HG03280 (cell line): ENCODE data around the gene IFNA4.
"Not testable (repeated sequence)": the region's sequence is repeated elsewhere in the genome, so short reads cannot be mapped to it uniquely, and the experiment has no call there.

Experiments used
- ATAC-seq: cut with Tn5 transposase; IDR thresholded peaks from one replicate; pipeline ENCODE4 v1.9.1; 2021; ENCODE audit warnings: mild to moderate bottlenecking, moderate library complexity; ENCODE audit not compliant: unreplicated experiment

The IFNA4 gene

DNA sequence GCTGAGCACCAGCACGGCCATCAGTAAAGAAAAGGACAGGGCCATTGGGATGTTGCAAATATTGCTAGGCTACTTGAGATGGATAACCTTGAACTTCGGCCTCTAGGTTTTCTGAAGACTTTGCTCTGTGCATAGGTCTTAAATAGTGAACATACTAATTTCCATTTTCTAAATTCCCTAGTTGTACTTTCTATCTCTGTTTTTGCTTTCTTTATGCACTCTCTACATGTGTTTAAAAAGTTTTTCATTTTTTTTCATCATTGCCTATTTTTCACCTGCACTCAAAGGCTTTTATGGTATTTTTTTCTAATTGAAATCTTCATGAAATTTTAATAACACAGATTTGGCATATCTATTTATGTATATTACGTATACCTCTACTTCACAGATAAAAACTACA is at the start of gene IFNA4:
TSS of gene IFNA4 (minus strand) at position 101 of the 400 bp plus-strand sequence. CDS start at position 45, 56 bp downstream.
- not testable (repeated sequence) for ATAC-seq

DNA sequence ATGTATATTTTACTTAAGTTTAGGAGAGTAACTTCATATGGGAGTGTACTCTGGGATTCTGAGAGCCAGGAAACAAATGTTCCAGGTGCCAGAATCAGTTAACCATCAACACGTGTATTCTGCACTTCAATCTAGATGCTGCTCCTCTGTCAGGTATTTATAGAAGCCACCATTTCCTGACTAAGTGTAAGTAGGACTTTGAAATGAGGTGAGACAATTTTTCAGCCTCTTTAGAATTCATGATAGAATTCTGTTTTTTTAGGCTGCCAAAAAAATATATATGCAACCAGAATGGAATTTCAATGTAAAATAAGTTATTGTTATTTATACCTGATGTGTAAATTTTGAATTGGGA is 49.0 kb upstream of the IFNA4 start:
- ATAC-seq = not testable (repeated sequence)

DNA sequence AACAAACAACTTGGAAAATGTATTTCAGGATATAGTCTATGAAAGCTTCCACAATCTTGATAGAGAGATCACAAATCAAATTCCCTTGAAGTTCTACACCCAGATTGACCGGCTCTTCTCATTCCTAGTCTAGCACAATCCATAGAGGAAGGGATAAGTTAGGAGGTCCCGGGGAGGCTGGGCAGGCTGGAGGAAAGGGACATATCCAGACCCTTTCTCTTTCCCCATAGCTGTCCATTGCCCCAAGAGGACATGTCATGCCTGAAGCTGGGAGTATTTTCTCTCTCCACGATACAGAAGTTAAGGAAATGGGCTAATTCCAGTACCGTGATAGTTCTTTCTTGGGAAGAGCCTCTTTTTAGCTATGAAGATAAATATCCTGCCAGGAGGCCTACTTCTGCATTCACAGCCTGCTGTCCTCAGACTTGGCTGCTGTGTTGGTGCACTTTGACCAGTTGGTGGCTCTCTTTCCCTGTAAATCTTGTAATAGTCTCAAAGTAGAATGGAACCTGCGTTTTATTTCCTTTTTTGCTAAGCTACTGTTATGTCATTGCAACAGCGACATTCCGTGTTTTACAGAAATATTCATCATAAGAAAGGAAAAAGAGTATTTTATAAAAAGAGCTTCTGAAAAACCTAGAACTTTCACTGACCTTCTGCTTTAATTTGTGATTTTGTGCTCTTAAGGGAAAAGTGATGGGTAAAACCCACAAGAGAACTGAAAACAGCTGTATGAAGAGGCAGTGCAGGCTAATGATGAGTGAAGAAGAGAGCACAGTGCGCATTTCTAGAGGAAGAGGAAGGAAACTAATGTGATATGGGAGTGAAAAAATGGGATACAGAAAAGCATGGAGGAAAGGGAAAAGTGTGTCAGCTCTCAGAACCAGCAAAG is 48.3 kb upstream of the IFNA4 start:
- peak; percentile 72 for ATAC-seq

DNA sequence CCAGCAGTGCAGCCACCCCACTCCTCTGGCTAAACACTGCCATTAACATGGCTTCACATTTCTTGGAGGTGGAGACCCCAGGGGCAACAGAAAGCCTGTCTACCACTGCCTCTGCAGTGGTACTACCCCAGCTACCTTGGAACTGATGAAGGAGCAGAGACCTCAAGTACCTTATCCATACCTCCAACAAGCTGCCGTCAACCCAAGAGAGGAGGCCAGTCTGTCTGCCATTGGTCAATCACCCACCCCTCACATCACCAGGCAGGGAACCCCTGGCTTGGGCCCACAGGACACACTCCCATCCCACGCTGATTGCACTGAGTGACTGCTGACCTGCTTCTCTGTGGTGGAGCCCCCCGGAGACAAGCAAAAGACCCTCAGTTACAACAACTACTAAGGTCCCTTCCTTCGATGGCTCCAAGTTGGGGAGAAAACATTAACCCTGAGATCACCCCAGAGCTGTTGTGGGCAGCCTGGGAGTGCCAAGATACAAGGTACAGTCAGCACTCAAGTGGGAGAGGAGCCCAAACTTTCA is 46.8 kb upstream of the IFNA4 start:
- no peak for ATAC-seq

DNA sequence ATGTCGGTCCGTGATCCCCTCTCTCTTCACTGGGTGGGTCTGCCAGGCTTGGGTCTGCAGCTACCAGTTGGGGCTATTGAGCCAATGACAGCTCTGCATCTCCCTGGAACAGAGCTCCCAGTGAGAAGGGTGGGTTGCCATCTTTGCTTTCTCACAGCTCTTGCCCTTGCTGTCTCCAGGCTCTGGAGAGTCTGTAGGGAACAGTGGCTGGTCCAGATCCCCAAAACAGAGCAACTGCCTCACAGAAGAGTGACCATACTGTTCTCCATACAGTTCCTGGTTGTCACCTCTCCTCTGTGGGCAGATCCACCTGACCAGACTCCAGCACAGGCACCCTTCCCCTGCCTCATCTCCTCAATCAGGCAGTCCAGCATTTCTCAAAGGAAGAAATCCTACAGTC is 45.9 kb upstream of the IFNA4 start:
- ATAC-seq = no peak

DNA sequence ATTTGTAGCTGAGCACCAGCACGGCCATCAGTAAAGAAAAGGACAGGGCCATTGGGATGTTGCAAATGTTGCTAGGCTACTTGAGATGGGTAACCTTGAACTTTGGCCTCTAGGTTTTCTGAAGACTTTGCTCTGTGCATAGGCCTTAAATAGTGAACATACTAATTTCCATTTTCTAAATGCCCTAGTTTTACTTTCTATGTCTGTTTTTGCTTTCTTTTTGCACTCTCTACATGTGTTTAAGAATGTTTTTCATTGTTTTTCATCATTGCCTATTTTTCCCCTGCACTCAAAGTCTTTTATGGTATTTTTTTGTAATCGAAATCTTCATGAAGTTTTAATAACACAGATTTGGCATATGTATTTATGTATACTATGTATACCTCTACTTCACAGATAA is 40.7 kb upstream of the IFNA4 start, which contains the start of gene IFNA17:
TSS of gene IFNA17 (minus strand) at position 101 of the 400 bp plus-strand sequence. CDS start at position 52, 49 bp downstream.
- no peak for ATAC-seq

DNA sequence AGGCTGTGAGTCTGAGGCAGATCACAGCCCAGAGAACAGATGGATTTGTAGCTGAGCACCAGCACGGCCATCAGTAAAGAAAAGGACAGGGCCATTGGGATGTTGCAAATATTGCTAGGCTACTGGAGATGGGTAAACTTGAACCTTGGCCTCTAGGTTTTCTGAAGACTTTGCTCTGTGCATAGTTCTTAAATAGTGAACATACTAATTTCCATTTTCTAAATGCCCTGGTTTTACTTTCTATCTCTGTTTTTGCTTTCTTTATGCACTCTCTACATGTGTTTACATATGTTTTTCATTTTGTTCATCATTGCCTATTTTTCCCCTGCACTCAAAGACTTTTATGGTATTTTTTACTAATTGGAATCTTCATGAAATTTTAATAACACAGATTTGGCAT is 29.8 kb upstream of the IFNA4 start, which contains the start of gene IFNA16:
TSS of gene IFNA16 (minus strand) at position 101 of the 400 bp plus-strand sequence. CDS start at position 95, 6 bp downstream.
- ATAC-seq = not testable (repeated sequence)

DNA sequence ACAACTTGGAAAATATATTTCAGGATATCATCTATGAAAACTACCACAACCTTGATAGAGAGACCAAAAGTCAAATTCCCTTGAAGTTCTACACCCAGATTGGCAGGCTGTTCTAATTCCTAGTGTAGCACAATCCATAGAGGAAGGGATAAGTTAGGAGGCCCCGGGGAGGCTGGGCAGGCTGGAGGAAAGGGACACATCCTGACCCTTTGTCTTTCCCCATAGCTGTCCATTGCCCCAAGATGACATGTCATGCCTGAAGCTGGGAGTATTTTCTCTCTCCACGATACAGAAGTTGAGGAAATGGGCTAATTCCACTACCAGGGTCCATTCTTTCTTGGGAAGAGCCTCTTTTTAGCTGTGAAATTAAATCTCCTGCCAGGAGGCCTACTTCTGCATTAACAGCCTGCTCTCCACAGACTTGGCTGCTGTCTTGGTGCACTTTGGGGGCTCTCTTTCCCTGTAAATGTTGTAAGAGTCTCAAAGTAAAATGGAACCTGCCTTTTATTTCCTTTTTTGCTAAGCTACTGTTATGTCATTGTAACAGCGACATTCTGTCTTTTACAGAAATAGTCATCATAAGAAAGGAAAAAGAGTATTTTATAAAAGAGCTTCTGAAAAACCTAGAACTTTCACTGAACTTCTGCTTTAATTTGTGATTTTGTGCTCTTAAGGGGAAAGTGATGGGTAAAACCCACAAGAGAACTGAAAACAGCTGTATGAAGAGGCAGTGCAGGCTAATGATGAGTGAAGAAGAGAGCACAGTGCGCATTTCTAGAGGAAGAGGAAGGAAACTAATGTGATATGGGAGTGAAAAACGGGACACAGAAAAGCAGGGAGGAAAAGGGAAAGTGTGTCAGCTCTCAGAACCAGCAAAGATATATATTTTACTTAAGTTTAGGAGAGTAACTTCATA is 26.3 kb upstream of the IFNA4 start:
- ATAC-seq = peak; percentile 67

DNA sequence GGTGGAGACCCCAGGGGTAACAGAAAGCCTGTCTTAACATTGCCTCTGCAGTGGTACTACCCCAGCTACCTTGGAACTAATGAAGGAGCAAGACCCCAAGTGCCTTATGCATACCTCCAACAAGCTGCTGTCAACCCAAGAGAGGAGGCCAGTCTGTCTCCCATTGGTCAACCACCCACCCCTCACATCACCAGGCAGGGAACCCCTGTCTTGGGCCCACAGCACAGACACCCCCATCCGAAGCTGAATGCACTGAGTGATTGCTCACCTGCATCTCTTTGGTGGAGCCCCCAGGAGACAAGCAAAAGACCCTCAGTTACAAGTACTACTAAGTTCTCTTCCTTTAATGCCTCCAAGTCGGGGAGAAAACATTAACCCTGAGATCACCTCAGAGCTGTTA is 24.8 kb upstream of the IFNA4 start:
- not testable (repeated sequence) for ATAC-seq

DNA sequence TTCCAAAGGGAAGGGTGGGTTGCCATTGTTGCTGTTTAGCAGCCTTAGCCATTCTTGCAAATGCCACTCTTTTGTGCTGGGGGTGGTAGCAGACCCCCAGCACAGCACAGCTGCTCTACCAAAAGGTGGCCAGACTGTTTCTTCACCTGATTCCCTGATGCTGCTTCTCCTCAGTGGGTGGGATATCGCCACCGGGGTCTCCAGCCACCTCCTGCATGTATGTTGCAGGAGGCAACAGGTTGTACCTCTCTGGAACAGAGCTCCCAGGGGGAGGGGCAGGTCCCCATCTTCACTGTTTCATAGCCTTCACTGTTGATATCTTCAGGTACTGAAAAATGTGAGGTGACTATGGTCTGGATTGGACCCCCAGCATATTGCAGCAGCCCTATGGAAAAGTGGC is 23.4 kb upstream of the IFNA4 start:
- ATAC-seq = not testable (repeated sequence)

DNA sequence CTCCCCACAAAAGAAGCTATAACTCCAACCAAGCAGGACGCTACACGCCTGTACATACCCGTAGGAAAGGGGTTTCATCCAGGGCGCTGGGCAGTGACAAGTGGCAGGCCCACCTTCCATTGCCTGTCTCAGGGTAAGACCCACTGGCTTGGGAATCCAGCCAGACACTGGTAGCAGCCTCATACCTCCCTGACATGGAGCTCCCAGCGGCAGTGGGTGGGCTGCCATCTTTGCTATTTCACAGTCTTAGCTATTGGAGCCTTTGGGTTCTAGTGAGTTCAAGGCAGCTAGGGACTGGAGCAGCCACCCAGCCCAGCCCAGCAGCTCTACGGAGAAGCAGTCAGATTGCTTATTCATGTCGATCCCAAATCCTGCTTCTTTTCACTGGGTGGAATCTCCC is 22.9 kb upstream of the IFNA4 start:
- no peak for ATAC-seq

DNA sequence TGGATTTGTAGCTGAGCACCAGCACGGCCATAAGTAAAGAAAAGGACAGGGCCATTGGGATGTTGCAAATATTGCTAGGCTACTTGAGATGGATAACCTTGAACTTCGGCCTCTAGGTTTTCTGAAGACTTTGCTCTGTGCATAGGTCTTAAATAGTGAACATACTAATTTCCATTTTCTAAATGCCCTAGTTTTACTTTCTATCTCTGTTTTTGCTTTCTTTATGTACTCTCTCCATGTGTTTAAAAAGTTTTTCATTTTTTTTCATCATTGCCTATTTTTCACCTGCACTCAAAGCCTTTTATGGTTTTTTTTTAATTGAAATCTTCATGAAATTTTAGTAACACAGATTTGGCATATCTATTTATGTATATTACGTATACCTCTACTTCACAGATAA is 19.7 kb upstream of the IFNA4 start, which contains the start of gene IFNA10:
TSS of gene IFNA10 (minus strand) at position 101 of the 400 bp plus-strand sequence. CDS start at position 55, 46 bp downstream.
- not testable (repeated sequence) for ATAC-seq

DNA sequence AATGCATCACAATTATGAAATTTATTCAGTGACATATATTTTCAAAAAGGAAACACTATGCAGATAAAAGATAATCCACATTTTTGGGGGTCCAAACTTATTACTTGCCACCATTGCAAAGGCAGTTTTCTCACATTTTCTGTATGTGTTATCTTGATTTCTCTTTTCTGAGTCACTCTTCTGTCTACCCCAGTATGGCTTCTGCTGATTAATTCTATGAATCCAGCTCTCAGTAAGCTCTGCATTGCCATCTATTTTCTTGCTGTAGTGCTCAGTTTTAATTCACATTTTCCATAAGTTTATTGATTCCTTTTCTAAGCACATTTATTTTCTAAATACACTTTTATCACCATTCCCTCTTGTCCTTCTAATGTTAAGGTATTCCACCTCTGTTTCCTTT is 17.8 kb upstream of the IFNA4 start:
- no peak for ATAC-seq

DNA sequence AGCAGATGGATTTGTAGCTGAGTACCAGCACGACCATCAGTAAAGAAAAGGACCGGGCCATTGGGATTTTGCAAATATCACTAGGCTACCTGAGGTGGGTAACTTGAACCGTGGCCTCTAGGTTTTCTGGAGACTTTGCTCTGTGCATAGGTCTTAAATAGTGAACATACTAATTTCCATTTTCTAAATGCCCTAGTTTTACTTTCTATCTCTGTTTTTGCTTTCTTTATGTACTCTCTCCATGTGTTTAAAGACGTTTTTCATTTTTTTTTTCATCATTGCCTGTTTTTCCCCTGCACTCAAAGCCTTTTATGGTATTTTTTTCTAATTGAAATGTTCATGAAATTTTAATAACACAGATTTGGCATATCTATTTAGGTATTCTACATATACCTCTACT is 14.7 kb upstream of the IFNA4 start, which contains the start of gene IFNA7:
TSS of gene IFNA7 (minus strand) at position 101 of the 400 bp plus-strand sequence. CDS start at position 61, 40 bp downstream.
- not testable (repeated sequence) for ATAC-seq

DNA sequence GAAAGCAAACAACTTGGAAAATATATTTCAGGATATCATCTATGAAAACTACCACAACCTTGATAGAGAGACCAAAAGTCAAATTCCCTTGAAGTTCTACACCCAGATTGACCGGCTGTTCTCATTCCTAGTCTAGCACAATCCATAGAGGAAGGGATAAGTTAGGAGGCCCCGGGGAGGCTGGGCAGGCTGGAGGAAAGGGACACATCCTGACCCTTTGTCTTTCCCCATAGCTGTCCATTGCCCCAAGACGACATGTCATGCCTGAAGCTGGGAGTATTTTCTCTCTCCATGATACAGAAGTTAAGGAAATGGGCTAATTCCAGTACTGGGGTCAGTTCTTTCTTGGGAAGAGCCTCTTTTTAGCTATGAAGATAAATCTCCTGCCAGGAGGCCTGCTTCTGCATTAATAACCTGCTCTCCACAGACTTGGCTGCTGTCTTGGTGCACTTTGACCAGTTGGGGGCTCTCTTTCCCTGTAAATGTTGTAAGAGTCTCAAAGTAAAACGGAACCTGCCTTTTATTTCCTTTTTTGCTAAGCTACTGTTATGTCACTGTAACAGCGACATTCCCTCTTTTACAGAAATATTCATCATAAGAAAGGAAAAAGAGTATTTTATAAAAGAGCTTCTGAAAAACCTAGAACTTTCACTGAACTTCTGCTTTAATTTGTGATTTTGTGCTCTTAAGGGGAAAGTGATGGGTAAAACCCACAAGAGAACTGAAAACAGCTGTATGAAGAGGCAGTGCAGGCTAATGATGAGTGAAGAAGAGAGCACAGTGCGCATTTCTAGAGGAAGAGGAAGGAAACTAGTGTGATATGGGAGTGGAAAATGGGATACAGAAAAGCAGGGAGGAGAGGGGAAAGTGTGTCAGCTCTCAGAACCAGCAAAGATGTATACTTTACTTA is 7.7 kb upstream of the IFNA4 start:
- ATAC-seq = peak; percentile 88

DNA sequence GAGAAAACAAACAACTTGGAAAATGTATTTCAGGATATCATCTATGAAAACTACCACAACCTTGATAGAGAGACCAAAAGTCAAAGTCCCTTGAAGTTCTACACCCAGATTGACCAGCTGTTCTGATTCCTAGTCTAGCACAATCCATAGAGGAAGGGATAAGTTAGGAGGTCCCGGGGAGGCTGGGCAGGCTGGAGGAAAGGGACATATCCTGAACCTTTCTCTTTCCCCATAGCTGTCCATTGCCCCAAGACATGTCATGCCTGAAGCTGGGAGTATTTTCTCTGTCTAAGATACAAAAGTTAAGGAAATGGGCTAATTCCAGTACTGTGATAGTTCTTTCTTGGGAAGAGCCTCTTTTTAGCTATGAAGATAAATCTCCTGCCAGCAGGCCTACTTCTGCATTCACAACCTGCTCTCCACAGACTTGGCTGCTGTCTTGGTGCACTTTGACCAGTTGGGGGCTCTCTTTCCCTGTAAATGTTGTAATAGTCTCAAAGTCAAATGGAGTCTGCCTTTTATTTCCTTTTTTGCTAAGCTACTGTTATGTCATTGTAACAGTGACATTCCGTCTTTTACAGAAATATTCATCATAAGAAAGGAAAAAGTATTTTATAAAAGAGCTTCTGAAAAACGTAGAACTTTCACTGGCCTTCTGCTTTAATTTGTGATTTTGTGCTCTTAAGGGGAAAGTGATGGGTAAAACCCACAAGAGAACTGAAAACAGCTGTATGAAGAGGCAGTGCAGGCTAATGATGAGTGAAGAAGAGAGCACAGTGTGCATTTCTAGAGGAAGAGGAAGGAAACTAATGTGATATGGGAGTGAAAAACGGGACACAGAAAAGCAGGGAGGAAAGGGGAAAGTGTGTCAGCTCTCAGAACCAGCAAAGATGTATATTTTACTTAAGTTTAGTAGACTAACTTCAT is 4.3 kb downstream of the IFNA4 start:
- ATAC-seq = peak; percentile 93

DNA sequence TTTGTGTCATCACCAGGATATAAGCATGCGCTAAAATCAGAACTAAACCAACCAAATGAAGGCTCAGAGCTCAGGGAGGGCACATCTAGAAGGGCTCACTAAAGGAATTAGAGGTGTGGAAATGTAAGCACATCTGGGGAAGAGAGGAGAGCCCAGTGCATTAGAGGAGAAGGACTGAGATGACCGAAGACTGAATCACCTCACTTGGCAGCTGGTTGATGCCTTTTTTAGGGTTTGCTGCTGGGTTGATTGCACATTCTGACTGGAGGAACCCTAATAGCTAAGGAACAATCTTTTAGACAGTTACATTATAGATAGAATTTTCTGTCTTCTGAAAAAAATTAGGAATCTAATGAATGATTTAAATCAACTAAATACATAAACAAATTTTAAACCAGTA is 12.7 kb downstream of the IFNA4 start:
- no peak for ATAC-seq

DNA sequence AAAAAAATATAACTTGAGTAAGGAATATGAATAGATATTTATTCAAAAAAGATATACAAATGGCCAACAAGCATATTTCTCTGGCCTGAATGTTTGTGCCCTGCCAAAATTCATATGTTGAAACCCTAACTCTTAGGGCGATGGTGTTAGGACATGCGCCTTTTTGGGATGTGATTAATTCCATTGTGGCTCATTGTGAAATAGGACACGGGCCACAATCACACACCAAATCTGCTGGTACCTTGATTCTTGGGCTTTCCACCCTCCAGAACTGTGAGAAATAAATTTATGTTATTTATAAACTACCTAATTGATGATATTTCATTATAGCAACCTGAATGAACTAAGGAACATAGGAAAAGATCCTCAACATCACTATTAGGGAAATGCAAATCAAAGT is 15.2 kb downstream of the IFNA4 start:
- no peak for ATAC-seq

DNA sequence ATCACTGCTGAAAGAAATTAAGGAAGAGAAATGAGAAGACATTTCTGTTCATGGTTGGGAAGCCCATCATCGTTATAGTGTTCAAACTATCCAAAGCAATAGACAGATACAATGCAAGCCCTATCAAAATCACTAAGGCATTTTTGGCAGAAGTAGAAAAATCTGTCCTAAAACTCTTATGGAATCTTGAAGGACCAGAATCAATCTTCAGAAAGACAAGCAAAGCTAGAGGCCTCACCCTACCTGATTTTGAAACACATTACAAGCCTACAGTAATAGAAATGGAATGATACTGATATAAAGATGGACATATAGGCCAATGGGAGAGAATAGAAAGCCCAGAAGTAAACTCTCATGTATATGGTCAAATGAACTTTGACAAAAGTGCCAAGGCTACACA is 16.0 kb downstream of the IFNA4 start:
- ATAC-seq = no peak
